Posterior cingulate gyrus (tissue), 11 donors: ENCODE results near the gene ANKS3.

ENCODE experiments used
- DNase-seq, 10 donors: peaks; one replicate each; pipeline versions ENCODE4 v3.0.0 to v3.0.0-alpha.2; 2020 to 2021; ENCODE audit warnings: mixed read lengths in 3 of 10
- intact Hi-C: fragments of 100-400 bp; cut with DNase I; formaldehyde crosslinking; loops from one replicate; pipeline ENCODE4 v1.15.1; 2023

The ANKS3 gene

GRCh38 chr16:4734063-4734729, at the start of gene ANKS3, which contains the start of gene DNAAF8:
Gene ANKS3, minus strand, starts transcription at chr16:4734271. Its CDS starts 4,122 bp downstream, at chr16:4730149.
Gene DNAAF8, plus strand, starts transcription at chr16:4734537. Its CDS starts 1,978 bp downstream, at chr16:4736515.
- intact Hi-C loops: loop anchor here (1.0 to 2.0 kb wide), 2 partner anchors 33 to 68 kb away; partner anchors contain the start of genes ROGDI and ZNF500
- peak; percentile 93 to 100 (median 96) for DNase-seq

- DNase-seq: peak in 1 of 10 donors; percentile 80
- intact Hi-C loops: no loop called here
These were observed 49.3 kb upstream of the ANKS3 start for GRCh38 chr16:4783251-4783950.

- DNase-seq: no peak
- intact Hi-C loops: no loop called here
These were observed 46.2 kb upstream of the ANKS3 start for GRCh38 chr16:4780235-4780634.

- DNase-seq: no peak
- intact Hi-C loops: no loop called here
These were observed 44.0 kb upstream of the ANKS3 start for GRCh38 chr16:4778050-4778392.

- DNase-seq: peak in 1 of 10 donors; percentile 68
- intact Hi-C loops: no loop called here
These were observed 43.4 kb upstream of the ANKS3 start for GRCh38 chr16:4777339-4778049.

- DNase-seq: peak in 1 of 10 donors; percentile 27
- intact Hi-C loops: no loop called here
These were observed 42.2 kb upstream of the ANKS3 start for GRCh38 chr16:4776141-4776705.

GRCh38 chr16:4775005-4775404, 40.9 kb upstream of the ANKS3 start:
- peak in 2 of 10 donors; percentile 41 to 75 for DNase-seq
- intact Hi-C loops: no loop called here

GRCh38 chr16:4772351-4772750, 38.3 kb upstream of the ANKS3 start:
- intact Hi-C loops: no loop called here
- DNase-seq: no peak

GRCh38 chr16:4771646-4772045, 37.6 kb upstream of the ANKS3 start:
- DNase-seq: no peak
- intact Hi-C loops: no loop called here

- intact Hi-C loops: loop anchor here (5.0 kb wide), 1 partner anchor 78 kb away; the partner anchor contains the start of genes GLYR1 and UBN1
- peak in 1 of 10 donors; percentile 59 for DNase-seq
These were observed 35.2 kb upstream of the ANKS3 start for GRCh38 chr16:4769306-4769638.

- DNase-seq: peak; percentile 92 to 100 (median 98)
- intact Hi-C loops: loop anchor here (5.0 kb wide), 1 partner anchor 79 kb away; the partner anchor contains the start of genes GLYR1 and UBN1
These were observed 34.7 kb upstream of the ANKS3 start for GRCh38 chr16:4768549-4769305.

GRCh38 chr16:4767872-4768548, 33.9 kb upstream of the ANKS3 start:
- DNase-seq: peak in 1 of 10 donors; percentile 66
- intact Hi-C loops: loop anchor here (1.0 to 5.0 kb wide), 3 partner anchors 32 to 79 kb away; partner anchors contain the start of genes ANKS3, DNAAF8, GLYR1 and UBN1

GRCh38 chr16:4766875-4767628, 33.0 kb upstream of the ANKS3 start, which contains the start of gene ZNF500:
Gene ZNF500, minus strand, starts transcription at chr16:4767162. Its CDS starts 1,184 bp downstream, at chr16:4765978.
- intact Hi-C loops: loop anchor here (1.0 to 5.0 kb wide), 3 partner anchors 32 to 80 kb away; partner anchors contain the start of genes ANKS3, DNAAF8, GLYR1 and UBN1
- DNase-seq: peak; percentile 97 to 100 (median 99)

- peak in 1 of 10 donors; percentile 75 for DNase-seq
- intact Hi-C loops: loop anchor here (2.0 to 5.0 kb wide), 2 partner anchors 31 to 82 kb away; partner anchors contain the start of genes ANKS3, DNAAF8, GLYR1 and UBN1
These were observed 31.7 kb upstream of the ANKS3 start for GRCh38 chr16:4765511-4766474.

GRCh38 chr16:4763791-4764190, 29.7 kb upstream of the ANKS3 start:
- no peak for DNase-seq
- intact Hi-C loops: no loop called here

- peak in 1 of 10 donors; percentile 79 for DNase-seq
- intact Hi-C loops: no loop called here
These were observed 28.1 kb upstream of the ANKS3 start for GRCh38 chr16:4762205-4762604.
